ENCODE results near the gene ATP6V1G2.

GRCh38 chr6:31575952-31576685 lies 29.7 kb upstream of the ATP6V1G2 start:
- TF ChIP-seq POLR2AphosphoS5 (IDR thresholded peaks at IDR 0.05; ENCODE audit: low read depth, low read length) (no peak), SIN3A (IDR thresholded peaks at IDR 0.05; ENCODE audit: borderline replicate concordance, insufficient read depth, low read depth, low read length) (no peak)

Measured in Panc1 (cell line).